PC-9 (cell line): ENCODE data around the gene OIP5.

ENCODE experiments used
- EZH2 ChIP-seq: fragments of 200-600 bp; sonication (generic); IDR thresholded peaks from 2 replicates; pipeline ENCODE4 v1.8.0; 2017; ENCODE audit warnings: antibody characterized with exemption, low read depth
- TF ChIP-seq, protein P1 (sequence below): fragments of 200-600 bp; sonication (generic); conservative IDR thresholded peaks from 2 replicates; pipeline ENCODE4 v1.6.1; 2017; ENCODE audit warnings: mixed run types, antibody characterized with exemption, mild to moderate bottlenecking, moderate library complexity

DNA sequence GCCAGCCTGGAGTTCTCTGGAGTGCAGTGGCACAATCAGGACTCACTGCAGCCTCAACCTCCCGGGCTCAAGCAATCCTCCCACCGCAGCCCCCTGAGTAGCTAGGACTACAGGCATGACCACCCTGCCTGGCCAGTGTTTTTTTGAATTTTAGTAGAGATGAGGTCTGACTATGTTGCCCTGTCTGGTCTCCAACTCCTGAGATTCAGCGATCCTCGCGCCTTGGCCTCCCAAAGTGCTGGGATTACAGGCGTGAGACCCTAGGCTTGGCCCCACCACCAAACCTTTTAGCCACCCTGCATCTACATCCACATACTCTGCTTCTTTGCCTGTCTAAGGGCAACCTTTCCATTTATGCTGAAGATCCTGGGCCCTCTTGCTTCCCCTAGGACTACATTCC, 4.7 kb upstream of the OIP5 start:
- TF ChIP-seq, protein P1, sequence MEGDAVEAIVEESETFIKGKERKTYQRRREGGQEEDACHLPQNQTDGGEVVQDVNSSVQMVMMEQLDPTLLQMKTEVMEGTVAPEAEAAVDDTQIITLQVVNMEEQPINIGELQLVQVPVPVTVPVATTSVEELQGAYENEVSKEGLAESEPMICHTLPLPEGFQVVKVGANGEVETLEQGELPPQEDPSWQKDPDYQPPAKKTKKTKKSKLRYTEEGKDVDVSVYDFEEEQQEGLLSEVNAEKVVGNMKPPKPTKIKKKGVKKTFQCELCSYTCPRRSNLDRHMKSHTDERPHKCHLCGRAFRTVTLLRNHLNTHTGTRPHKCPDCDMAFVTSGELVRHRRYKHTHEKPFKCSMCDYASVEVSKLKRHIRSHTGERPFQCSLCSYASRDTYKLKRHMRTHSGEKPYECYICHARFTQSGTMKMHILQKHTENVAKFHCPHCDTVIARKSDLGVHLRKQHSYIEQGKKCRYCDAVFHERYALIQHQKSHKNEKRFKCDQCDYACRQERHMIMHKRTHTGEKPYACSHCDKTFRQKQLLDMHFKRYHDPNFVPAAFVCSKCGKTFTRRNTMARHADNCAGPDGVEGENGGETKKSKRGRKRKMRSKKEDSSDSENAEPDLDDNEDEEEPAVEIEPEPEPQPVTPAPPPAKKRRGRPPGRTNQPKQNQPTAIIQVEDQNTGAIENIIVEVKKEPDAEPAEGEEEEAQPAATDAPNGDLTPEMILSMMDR = no peak
- TF ChIP-seq EZH2 = no peak
